Adipocyte (in vitro differentiated cells): ENCODE measurements around the gene ZNRD2.
A peak's percentile ranks its signal among the peaks of the same experiment; 100 is the strongest.

ENCODE experiments used
- DNase-seq: peaks from one replicate; pipeline ENCODE4 v3.0.0-alpha.2; 2015; ENCODE audit warnings: low read depth
- H3K27me3 ChIP-seq: replicated peaks from 2 replicates; pipeline ENCODE4 v1.7.0; 2013; ENCODE audit warnings: mild to moderate bottlenecking, low read length, moderate library complexity; ENCODE audit not compliant: control insufficient read depth, insufficient read depth
- H3K36me3 ChIP-seq: 2 replicates; pipeline ENCODE4 v1.7.0; 2013; ENCODE audit warnings: low read length, mild to moderate bottlenecking, moderate library complexity; ENCODE audit not compliant: control insufficient read depth, insufficient read depth, severe bottlenecking
- H3K4me1 ChIP-seq: 2 replicates; pipeline ENCODE4 v1.7.0; 2013; ENCODE audit warnings: mild to moderate bottlenecking, low read length, moderate library complexity; ENCODE audit not compliant: control insufficient read depth, insufficient read depth
- H3K4me3 ChIP-seq: 2 replicates; pipeline ENCODE4 v1.7.0; 2013; ENCODE audit warnings: mild to moderate bottlenecking, low read length, moderate library complexity
- H3K9ac ChIP-seq: 2 replicates; pipeline ENCODE4 v1.7.0; 2013; ENCODE audit warnings: mild to moderate bottlenecking, low read length, moderate library complexity
- H3K9me3 ChIP-seq: 2 replicates; pipeline ENCODE4 v1.7.0; 2013; ENCODE audit warnings: mild to moderate bottlenecking, low read length, moderate library complexity; ENCODE audit not compliant: control insufficient read depth

ZNRD2 gene

DNA sequence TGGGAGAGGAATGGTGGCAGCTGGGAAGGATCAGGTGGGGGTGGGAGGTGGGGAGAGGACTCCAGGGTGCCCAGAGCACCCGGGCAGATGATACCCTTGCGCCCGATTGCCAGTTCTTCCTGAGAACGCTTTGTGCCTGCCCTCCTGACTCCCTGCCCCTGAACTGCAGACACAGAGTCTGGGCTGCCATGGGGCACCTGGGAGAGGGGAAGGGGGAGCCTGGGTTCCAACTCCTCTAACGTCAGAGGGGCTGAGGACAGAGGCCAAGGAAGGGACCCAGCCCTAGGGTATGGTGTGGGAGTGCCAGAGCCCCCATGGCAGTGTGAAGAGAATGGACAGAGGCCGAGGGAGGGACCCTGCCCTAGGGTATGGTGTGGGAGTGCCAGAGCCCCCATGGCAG lies 26.2 kb downstream of the ZNRD2 start:
- no peak for DNase-seq
- no peaks in the 10 kb centered on the region for H3K9me3 ChIP-seq
- H3K36me3 ChIP-seq = peaks cover 18% of the 10 kb centered on the region
- H3K9ac ChIP-seq = no peak overlapping the region
- peaks cover 13% of the 10 kb centered on the region for H3K4me1 ChIP-seq
- no peaks in the 10 kb centered on the region for H3K27me3 ChIP-seq
- H3K4me3 ChIP-seq = no peak overlapping the region

DNA sequence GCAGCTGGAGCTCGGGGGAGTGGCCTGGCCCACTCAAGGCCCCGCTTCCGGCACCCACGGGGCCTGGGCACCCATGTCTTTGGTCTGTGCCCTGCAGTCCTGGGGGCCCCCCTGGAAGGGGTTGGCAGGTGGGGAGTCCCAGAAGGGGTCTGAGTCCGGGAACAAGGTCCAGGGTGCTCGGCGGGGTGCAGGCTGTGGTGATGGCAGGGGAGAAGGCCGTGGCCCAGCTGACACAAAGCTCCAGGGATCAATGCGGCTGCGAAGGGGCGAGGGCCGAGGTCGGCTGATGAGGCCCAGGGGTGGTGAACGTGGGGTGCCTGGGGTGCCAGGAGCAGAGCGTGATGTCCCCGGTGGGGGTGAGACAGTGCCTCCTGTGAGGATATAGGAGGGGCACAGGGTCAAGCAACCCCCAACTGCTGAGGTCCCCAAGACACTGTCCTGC lies 28.0 kb downstream of the ZNRD2 start:
- H3K36me3 ChIP-seq = peaks cover 23% of the 10 kb centered on the region
- H3K4me3 ChIP-seq = no peak overlapping the region
- H3K4me1 ChIP-seq = peaks cover 13% of the 10 kb centered on the region
- H3K9me3 ChIP-seq = no peaks in the 10 kb centered on the region
- DNase-seq = no peak
- no peak overlapping the region for H3K9ac ChIP-seq
- no peaks in the 10 kb centered on the region for H3K27me3 ChIP-seq

DNA sequence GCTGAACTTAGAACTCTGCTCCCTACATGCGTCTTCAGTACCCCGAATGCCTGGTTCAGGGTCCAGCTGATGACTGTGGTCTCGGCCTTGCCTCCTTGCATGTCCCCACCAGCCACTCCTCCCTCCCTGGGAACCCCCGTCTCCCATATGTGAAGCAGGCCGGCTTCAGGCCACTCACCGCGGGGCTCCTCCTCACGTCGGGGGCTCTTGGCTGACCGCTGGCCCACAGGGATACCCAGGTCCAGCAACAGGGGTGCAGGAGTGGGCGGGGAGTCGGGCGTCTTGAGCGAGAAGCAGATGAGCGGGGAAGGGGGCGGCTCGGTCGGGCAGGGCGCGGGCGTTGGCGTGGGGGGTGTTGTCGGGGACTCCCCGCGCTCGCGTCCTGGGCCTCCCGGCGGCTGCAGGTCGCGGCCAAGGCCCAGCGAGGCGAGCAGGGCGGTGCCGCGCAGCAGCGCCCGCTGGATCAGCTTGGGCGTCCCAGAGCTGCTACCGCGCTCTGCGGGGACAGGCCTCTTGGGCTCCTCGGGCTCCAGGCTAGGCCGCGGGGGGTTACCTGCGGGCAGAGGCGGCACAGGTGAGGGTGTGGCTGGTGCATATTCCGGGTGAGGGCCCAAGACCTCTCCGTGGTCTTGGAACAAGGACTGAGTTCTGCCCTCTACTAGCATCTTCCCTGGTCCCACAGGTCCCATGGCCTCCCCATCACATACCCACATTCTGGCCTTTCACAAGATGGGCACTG lies 29.1 kb downstream of the ZNRD2 start:
- Histone ChIP-seq H3K9ac (no peak overlapping the region), H3K27me3 (no peaks in the 10 kb centered on the region), H3K9me3 (no peaks in the 10 kb centered on the region), H3K4me1 (peaks cover 13% of the 10 kb centered on the region), H3K36me3 (peaks cover 32% of the 10 kb centered on the region), H3K4me3 (no peak overlapping the region)
- DNase-seq = no peak

DNA sequence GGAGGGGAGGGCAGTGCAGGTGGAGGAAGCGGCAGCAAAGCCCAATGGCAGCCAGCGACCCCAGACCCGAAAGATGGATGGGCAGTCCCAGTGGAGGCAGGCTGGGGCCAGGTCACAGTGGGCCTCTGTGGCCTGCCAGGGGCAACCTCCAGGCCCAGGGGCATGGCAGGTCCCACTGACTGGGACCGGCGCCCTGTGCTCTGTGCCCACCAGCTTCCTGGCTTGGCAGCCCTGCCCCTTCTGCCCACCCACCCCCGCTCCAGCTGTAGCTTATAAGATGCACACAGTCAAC lies 29.6 kb downstream of the ZNRD2 start:
- no peak overlapping the region for H3K4me3 ChIP-seq
- H3K36me3 ChIP-seq = peaks cover 38% of the 10 kb centered on the region
- peaks cover 12% of the 10 kb centered on the region for H3K4me1 ChIP-seq
- no peak for DNase-seq
- H3K9me3 ChIP-seq = no peaks in the 10 kb centered on the region
- H3K9ac ChIP-seq = no peak overlapping the region
- H3K27me3 ChIP-seq = no peaks in the 10 kb centered on the region

DNA sequence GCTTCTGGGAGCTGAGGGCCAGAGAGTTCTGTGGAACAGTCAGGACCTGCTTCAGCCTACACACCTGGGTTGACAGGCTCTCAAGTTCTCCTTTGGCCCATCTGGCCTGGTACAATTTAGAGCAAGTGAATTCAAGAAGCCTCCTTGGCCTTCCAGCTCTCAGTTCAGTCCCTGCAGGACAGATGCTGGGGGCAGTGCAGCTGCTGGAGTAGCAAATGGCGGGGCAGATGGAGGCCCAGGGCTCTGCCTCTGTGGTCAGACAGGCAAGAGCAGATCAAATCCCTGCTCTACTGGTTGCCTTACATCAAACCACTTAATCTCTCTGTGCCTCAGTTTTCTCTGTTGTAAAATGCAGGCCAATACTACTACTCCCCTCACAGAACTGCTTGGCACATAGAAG lies 34.0 kb downstream of the ZNRD2 start:
- no peaks in the 10 kb centered on the region for H3K27me3 ChIP-seq
- H3K9ac ChIP-seq = no peak overlapping the region
- H3K4me3 ChIP-seq = no peak overlapping the region
- H3K36me3 ChIP-seq = peaks cover 33% of the 10 kb centered on the region
- no peaks in the 10 kb centered on the region for H3K9me3 ChIP-seq
- DNase-seq = no peak
- peaks cover 17% of the 10 kb centered on the region for H3K4me1 ChIP-seq

DNA sequence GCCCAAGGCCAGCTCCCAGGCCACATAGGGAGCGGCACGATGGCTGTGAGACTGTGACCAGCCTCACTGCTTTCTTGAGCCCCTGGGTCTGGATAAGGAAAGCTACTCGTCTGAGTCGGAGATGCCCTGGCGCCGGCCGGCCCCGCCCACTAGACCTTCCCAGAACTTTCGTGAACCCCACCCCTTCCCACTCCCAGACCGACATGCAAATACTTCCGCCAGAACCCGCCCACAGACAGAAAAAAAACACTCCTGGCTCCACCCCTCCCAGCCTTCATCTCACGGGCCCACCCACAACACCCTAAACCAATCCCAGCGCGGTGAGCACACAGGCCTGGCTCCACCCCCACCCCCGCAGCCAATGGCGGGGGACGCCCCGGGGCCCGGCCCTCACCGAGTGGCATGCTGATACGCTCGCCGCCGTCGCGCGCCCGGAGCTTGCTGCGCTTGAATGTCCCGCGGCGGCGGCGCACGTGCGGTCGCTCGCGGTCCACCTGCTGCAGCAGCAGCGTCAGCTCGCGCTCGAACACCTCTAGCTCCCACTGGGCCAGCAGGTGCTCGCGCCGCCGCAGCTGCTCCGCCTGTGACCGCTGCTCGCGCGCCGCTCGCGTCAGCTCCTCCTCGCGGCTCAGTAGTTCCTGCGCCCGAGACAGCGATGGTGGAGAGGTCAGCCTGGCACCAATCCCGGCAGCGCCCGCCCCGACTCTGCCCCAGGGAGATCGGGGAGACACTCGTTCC lies 36.8 kb downstream of the ZNRD2 start:
- Histone ChIP-seq H3K4me3 (peak overlapping the region; percentile 69), H3K27me3 (no peaks in the 10 kb centered on the region), H3K9me3 (no peaks in the 10 kb centered on the region), H3K36me3 (peaks cover 33% of the 10 kb centered on the region), H3K4me1 (peaks cover 39% of the 10 kb centered on the region), H3K9ac (no peak overlapping the region)
- peak; percentile 98 for DNase-seq

DNA sequence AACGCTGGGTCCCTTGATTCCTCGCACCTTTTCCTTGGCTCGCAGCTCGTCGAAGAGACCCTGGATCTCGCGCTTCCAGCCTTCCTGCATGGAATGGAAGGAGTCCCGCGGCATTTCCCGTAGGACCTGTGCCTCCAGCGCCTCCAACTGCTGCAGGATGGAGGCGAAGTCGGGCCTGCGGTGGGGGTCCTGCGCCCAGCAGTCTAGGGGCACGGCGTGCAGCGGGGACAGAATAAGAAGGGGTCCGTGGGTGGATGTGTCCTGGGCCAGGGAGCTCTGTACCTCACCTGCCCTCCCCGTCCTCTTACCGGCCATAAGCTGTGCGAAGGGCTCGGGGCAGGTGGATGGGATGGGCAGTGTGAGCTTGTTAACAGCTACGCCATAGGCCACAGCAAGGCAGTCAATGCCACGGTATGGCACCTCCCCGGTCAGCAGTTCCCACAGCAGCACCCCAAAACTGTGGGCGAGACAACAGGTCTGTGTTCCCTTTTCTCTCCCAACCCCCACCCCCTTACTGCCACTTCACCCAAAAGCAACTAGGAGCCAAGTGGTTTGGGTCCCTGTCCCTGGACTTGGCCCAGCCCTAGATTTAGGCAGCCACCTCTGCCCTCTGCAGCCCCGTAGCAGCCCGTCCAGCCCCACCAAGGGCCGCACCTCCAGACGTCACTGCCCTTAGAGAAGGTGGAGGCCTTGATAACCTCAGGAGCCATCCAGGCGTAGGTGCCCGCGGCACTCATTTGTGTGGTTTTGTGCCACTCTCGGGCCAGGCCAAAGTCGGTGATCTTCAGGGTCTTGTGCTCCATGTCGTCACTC lies 37.5 kb downstream of the ZNRD2 start:
- no peaks in the 10 kb centered on the region for H3K9me3 ChIP-seq
- peaks cover 47% of the 10 kb centered on the region for H3K4me1 ChIP-seq
- no peaks in the 10 kb centered on the region for H3K27me3 ChIP-seq
- H3K9ac ChIP-seq = no peak overlapping the region
- H3K36me3 ChIP-seq = peaks cover 33% of the 10 kb centered on the region
- H3K4me3 ChIP-seq = peak overlapping the region; percentile 69
- DNase-seq = no peak

DNA sequence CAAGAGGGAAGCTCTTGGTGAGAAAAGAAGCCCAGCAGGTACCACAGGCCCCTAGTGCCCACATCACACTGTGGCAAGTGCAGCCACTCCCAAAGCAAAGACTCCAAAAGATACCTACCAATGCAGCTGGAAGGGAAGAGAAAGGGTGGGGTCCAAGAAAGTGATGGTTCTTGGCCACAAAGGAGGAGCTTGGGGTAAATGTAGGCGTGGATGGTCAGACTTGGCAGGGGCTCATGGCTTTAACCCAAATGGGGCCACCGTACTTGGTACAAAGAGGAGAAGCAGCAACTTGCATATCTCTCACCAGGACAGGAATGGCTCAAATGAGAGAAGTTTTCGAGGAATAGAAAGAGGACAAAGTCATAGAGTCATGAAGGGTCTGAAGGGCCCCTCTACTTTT lies 39.0 kb downstream of the ZNRD2 start:
- Histone ChIP-seq H3K27me3 (no peaks in the 10 kb centered on the region), H3K4me3 (no peak overlapping the region), H3K9ac (peak overlapping the region; percentile 34), H3K9me3 (no peaks in the 10 kb centered on the region), H3K36me3 (peaks cover 20% of the 10 kb centered on the region), H3K4me1 (peaks cover 52% of the 10 kb centered on the region)
- no peak for DNase-seq

DNA sequence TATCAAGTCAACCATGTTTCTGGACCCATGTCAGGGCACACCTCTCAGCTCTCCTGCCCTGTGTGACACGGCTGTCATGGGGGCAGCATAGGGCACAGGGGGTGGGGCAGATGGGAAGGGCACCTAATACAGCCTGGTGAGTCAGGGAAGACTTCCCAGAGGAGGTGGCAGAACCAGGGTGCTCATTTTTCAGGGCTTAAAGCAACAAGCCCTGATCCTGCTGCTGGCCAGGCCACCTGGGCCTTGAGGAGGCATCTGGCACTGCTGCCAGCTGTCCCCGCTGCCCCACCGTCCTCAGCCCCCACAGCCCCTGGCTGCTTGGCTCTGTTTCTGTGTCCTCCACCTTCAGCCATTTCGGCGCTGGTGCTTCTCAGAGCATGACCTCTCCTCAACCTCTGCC lies 39.4 kb downstream of the ZNRD2 start:
- H3K9me3 ChIP-seq = no peaks in the 10 kb centered on the region
- DNase-seq = no peak
- H3K9ac ChIP-seq = peak overlapping the region; percentile 34
- peaks cover 52% of the 10 kb centered on the region for H3K4me1 ChIP-seq
- no peaks in the 10 kb centered on the region for H3K27me3 ChIP-seq
- H3K4me3 ChIP-seq = no peak overlapping the region
- H3K36me3 ChIP-seq = peaks cover 16% of the 10 kb centered on the region

DNA sequence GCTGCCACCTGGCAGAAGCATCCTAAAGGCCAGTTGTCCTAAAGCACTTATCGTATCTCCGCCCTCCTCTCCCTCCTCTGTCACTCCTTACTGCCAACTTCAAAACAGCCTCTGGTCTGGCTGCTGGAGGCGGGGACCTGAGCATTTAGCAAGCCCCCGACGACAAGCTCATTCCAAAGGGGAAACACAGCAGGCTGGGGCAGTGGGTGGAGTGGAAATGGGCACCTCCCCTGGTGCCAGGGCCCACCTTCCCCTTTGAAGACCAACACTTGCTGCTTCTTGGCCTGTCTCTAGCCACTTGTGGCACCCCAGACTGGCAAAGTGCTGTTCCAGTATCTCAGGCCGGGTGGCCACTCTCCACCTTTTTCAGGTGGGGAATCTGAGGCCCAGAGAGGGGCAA lies 40.1 kb downstream of the ZNRD2 start:
- peaks cover 9% of the 10 kb centered on the region for H3K36me3 ChIP-seq
- DNase-seq = no peak
- H3K27me3 ChIP-seq = no peaks in the 10 kb centered on the region
- no peaks in the 10 kb centered on the region for H3K9me3 ChIP-seq
- H3K4me3 ChIP-seq = no peak overlapping the region
- peak overlapping the region; percentile 29 for H3K9ac ChIP-seq
- peaks cover 52% of the 10 kb centered on the region for H3K4me1 ChIP-seq

DNA sequence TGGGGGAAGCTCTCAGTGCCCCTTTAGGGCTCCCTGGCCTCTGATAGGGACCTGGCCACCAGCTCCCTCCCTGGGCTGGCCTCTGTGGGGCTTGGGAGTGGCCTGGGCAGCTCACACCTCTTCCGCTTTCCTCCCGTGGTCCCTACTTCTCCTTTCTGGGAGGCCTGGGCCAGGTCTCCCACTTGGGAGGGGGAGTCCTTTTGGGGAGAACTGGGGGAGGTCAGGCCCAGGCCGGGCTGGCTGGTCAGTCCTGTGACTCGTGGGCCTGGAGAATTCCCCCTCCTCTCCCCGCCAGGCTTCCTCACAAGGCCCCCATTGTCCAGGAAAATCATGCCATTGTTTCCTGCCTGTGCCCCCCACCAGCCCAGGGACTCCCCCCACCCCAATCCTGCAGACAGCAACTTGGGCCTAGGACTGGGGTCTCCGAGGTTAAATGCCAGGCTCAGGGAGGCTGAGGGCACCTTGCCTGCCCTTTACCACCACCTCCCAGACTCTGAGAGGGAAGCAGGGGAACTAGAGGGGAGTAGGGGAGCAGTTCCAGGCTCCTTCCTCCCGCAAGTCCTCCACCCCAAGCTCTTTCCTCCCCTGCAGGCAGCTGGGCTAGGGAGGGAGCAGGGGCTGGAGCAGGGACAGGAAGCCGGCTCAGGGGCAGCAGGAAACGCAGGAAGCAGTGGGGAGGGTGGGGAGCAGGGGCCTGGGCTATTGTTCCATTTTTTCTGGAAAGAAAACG lies 40.9 kb downstream of the ZNRD2 start:
- no peak for DNase-seq
- peaks cover 3% of the 10 kb centered on the region for H3K36me3 ChIP-seq
- peaks cover 52% of the 10 kb centered on the region for H3K4me1 ChIP-seq
- H3K9me3 ChIP-seq = no peaks in the 10 kb centered on the region
- no peak overlapping the region for H3K4me3 ChIP-seq
- H3K9ac ChIP-seq = peak overlapping the region; percentile 99
- H3K27me3 ChIP-seq = no peaks in the 10 kb centered on the region
